Endothelial cell of umbilical vein (primary cell): ENCODE measurements around the gene HSD17B4. TPM values are rescaled to one million over a fixed set of nuclear protein-coding genes. Genes with fewer than 3 reads are reported as not detected.

Experiments used
- BruUV-seq: library from RNA; stranded (reverse); fragments of 400-500 nt; replicated peaks from 2 replicates; lab custom pipeline; 2021; lab: Mats Ljungman, UMichigan
- CTCF ChIA-PET: fragments of 300-600, 350-600 bp; sonication (Branson Sonifier 250); formaldehyde crosslinking; loops from one replicate; lab custom pipeline; 2021; ENCODE audit warnings: antibody characterized with exemption, inconsistent platforms; lab: Charles Lee
- POLR2A ChIA-PET: fragments of 300-600, 350-600 bp; sonication (Branson Sonifier 250); formaldehyde crosslinking; loops from one replicate; lab custom pipeline; 2021; ENCODE audit warnings: antibody characterized with exemption, inconsistent platforms; lab: Charles Lee
- DNase-seq: peaks from one replicate; pipeline ENCODE4 v3.0.0-alpha.2; 2011; ENCODE audit warnings: low read depth, low spot score
- FAIRE-seq: peaks from 2 replicates; lab custom pipeline; 2011; peaks lifted over from hg19 to GRCh38; lab: Jason Lieb, UNC
- H2AFZ ChIP-seq: 2 replicates; pipeline ENCODE4 v1.6.0; 2012; ENCODE audit warnings: low read depth, low read length, control low read depth, inconsistent platforms
- H3K27ac ChIP-seq: 2 replicates; pipeline ENCODE4 v1.5.1; 2011; ENCODE audit warnings: low read depth, mild to moderate bottlenecking, control low read depth, low read length, moderate library complexity; ENCODE audit not compliant: insufficient read depth
- H3K27me3 ChIP-seq, 2 experiments: 2 replicates each; pipeline versions ENCODE4 v1.6.0 to v1.6.1; 2011; ENCODE audit warnings: low read length in 2 of 2, mixed read lengths in 1 of 2; ENCODE audit not compliant: control insufficient read depth in 2 of 2, insufficient read depth in 2 of 2
- H3K36me3 ChIP-seq, 2 experiments: 2 replicates in 1 of 2; 3 replicates in 1 of 2; pipeline ENCODE4 v1.5.1; 2011; ENCODE audit warnings: low read length in 2 of 2, mild to moderate bottlenecking in 1 of 2, moderate library complexity in 1 of 2; ENCODE audit not compliant: control insufficient read depth in 2 of 2, insufficient read depth in 2 of 2; ENCODE audit errors: extremely low read depth in 1 of 2
- H3K4me1 ChIP-seq: 3 replicates; pipeline ENCODE4 v1.5.1; 2011; ENCODE audit warnings: mild to moderate bottlenecking, low read length; ENCODE audit not compliant: control insufficient read depth, insufficient read depth; ENCODE audit errors: extremely low read depth
- H3K4me2 ChIP-seq: 2 replicates; pipeline ENCODE4 v1.6.1; 2011; ENCODE audit warnings: low read length, control low read depth, mixed read lengths; ENCODE audit not compliant: insufficient read depth
- H3K4me3 ChIP-seq, 3 experiments: fragments of 200-600 bp in 1 of 3; sonication (generic), shearing (Covaris generic) in 1 of 3; replicated peaks in 1 of 3; 2 replicates each; pipeline ENCODE4 v1.5.1; 2011 to 2016; ENCODE audit warnings: control low read depth in 3 of 3, low read length in 3 of 3, mild to moderate bottlenecking in 2 of 3, inconsistent platforms in 1 of 3, low read depth in 1 of 3, moderate library complexity in 1 of 3; ENCODE audit not compliant: insufficient read depth in 1 of 3
- H3K79me2 ChIP-seq: 2 replicates; pipeline ENCODE4 v1.6.0; 2012; ENCODE audit warnings: low read length, inconsistent platforms; ENCODE audit not compliant: control insufficient read depth, insufficient read depth
- H3K9ac ChIP-seq: replicated peaks from 2 replicates; pipeline ENCODE3; 2011; ENCODE audit warnings: low read length, control low read depth; ENCODE audit not compliant: insufficient read depth; ENCODE audit errors: extremely low read depth
- H3K9me1 ChIP-seq: replicated peaks from 3 replicates; pipeline ENCODE4 v1.6.0; 2011; ENCODE audit warnings: mild to moderate bottlenecking, low read length; ENCODE audit not compliant: control insufficient read depth, insufficient read depth; ENCODE audit errors: extremely low read depth
- H3K9me3 ChIP-seq: replicated peaks from 2 replicates; pipeline ENCODE4 v1.5.1; 2012; ENCODE audit warnings: low read length, inconsistent platforms; ENCODE audit not compliant: control insufficient read depth, insufficient read depth
- H4K20me1 ChIP-seq: replicated peaks from 2 replicates; pipeline ENCODE3; 2011; ENCODE audit warnings: mild to moderate bottlenecking, low read length; ENCODE audit not compliant: control insufficient read depth, insufficient read depth; ENCODE audit errors: extremely low read depth
- CTCF ChIP-seq, 2 donors: IDR thresholded peaks; 1 replicate in 1 of 2; 2 replicates in 1 of 2; pipeline ENCODE4 v1.5.1; 2011; ENCODE audit warnings: low read length in 2 of 2, mild to moderate bottlenecking in 2 of 2, moderate library complexity in 2 of 2, control low read depth in 1 of 2, inconsistent platforms in 1 of 2, low read depth in 1 of 2; ENCODE audit not compliant: insufficient read depth in 1 of 2; ENCODE audit errors: extremely low read depth in 1 of 2
- EZH2 ChIP-seq: IDR thresholded peaks from 2 replicates; pipeline ENCODE4 v1.6.1; 2012; ENCODE audit warnings: borderline replicate concordance, low read depth, mild to moderate bottlenecking, moderate library complexity, low read length, inconsistent platforms; ENCODE audit not compliant: severe bottlenecking
- FOS ChIP-seq: IDR thresholded peaks from 2 replicates; pipeline ENCODE4 v1.6.1; 2011; ENCODE audit warnings: mild to moderate bottlenecking, low read length, moderate library complexity, borderline replicate concordance; ENCODE audit not compliant: insufficient read depth
- GATA2 ChIP-seq: IDR thresholded peaks from 2 replicates; pipeline ENCODE4 v1.7.0; 2011; ENCODE audit warnings: low read depth, mild to moderate bottlenecking, moderate library complexity, mixed read lengths, low read length; ENCODE audit not compliant: insufficient read length, insufficient read depth
- JUN ChIP-seq: IDR thresholded peaks from 2 replicates; pipeline ENCODE4 v1.6.1; 2011; ENCODE audit warnings: borderline replicate concordance, low read depth; ENCODE audit not compliant: insufficient read length, insufficient read depth
- MAX ChIP-seq: IDR thresholded peaks from 2 replicates; pipeline ENCODE4 v1.6.1; 2011; ENCODE audit not compliant: insufficient read depth, insufficient read length
- MYC ChIP-seq: IDR thresholded peaks from one replicate; pipeline ENCODE4 v1.6.1; 2011; ENCODE audit warnings: mild to moderate bottlenecking, low read depth, low read length
- POLR2A ChIP-seq: IDR thresholded peaks from 2 replicates; pipeline ENCODE4 v1.6.1; 2012; ENCODE audit warnings: low read depth, mild to moderate bottlenecking, control low read depth, low read length
- POLR2AphosphoS5 ChIP-seq: IDR thresholded peaks from 2 replicates; pipeline ENCODE4 v1.6.1; 2012; ENCODE audit warnings: low read depth, mild to moderate bottlenecking, control low read depth, low read length, moderate library complexity; ENCODE audit not compliant: insufficient read depth
- dilution Hi-C: fragments of 300-500 bp; cut with MboI; formaldehyde crosslinking; loops from one replicate; pipeline ENCODE4 v1.15.0; 2019; ENCODE audit warnings: low sequenced_read_pairs; ENCODE audit not compliant: extremely low pct_ligation_motif_present
- intact Hi-C: fragments of 100-400 bp; cut with micrococcal nuclease; formaldehyde crosslinking; loops from one replicate; pipeline ENCODE4 v1.10.0; 2022
- polyA plus RNA-seq, 4 experiments: library from polyadenylated mRNA; depleted of rRNA in 3 of 4; stranded (reverse) in 3 of 4; unstranded in 1 of 4; fragments of >200 nt; gene quantifications; 2 replicates each; pipeline versions ENCODE4 v1.2.1 to v1.2.3, GENCODE V29; 2011 to 2012; ENCODE audit warnings: missing spikeins in 1 of 4
- total RNA-seq: library from RNA; stranded (reverse); gene quantifications from 2 replicates; pipeline ENCODE4 v1.2.3, GENCODE V29; 2021

Gene HSD17B4
- total and polyA plus RNA-seq, 2 donors (not counting 3 experiments of a cell fraction or from before 2014, with no cell fraction given), result 91.4 to 124 TPM

DNA sequence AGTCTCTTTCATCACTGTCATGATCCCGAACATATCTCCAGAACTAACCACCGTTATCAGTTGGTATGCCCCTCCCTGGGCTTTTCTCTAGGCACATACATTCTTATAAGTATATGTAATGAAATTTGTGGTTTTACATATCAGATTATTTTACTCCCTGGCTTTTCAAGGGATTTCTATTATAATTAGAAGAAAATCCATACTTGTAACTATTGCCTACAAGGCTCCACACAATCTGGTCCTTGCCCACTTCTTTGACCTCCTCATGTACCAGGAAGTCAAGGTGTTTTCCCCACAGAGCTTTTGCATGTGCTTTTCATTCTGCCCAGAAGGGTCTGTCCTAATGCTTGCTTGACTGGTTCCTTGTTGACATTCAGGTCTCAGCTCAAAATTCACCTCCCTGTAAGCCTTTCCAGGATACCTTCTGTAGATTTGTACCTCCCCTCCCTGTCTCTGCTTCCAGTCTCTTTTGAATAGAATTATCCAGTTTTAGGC lies 33.6 kb upstream of the HSD17B4 start:
- no peak overlapping the region for H2AFZ ChIP-seq
- CTCF ChIA-PET, result interaction anchor here (1.0 to 1.3 kb wide), 3 partner anchors 16 to 431 kb away, joined by 3 to 11 read pairs (median 3); partner anchors contain the start of gene DTWD2
- dilution Hi-C loops (no loop called here), intact Hi-C loops (no loop called here)
- no peak for DNase-seq
- H3K4me1 ChIP-seq, result no peaks in the 10 kb centered on the region
- no peaks in the 10 kb centered on the region for H3K9me3 ChIP-seq
- H3K9me1 ChIP-seq, result no peaks in the 10 kb centered on the region
- no peaks in the 10 kb centered on the region for H3K79me2 ChIP-seq
- no peak overlapping the region for H3K27ac ChIP-seq
- H3K4me2 ChIP-seq, result no peak overlapping the region
- no peaks in the 10 kb centered on the region for H3K36me3 ChIP-seq
- no peak overlapping the region for H3K4me3 ChIP-seq
- POLR2A ChIA-PET, result no interaction called here
- no peak for FAIRE-seq
- BruUV-seq, result no TSS peak
- H3K9ac ChIP-seq, result no peak overlapping the region
- H4K20me1 ChIP-seq, result no peaks in the 10 kb centered on the region
- H3K27me3 ChIP-seq, result peaks cover 12 to 14% of the 10 kb centered on the region in 2 experiments
- TF ChIP-seq POLR2AphosphoS5, result no peak
- no peak for TF ChIP-seq GATA2
- no peak for TF ChIP-seq JUN
- TF ChIP-seq POLR2A, result no peak
- TF ChIP-seq CTCF (IDR thresholded peaks at IDR 0.05; ENCODE audit: extremely low read depth in 1 of 2, insufficient read depth in 1 of 2, low read depth in 1 of 2, low read length in 2 of 2), result no peak
- TF ChIP-seq MAX, result no peak
- TF ChIP-seq MYC, result no peak
- TF ChIP-seq EZH2, result no peak
- TF ChIP-seq FOS, result no peak
